K562 (cell line): ENCODE measurements around the gene LRRC74B. TPM values are rescaled to one million over a fixed set of nuclear protein-coding genes. Genes with fewer than 3 reads are reported as not detected.

Source experiments
- GATAD2A ChIP-seq: fragments of 450-650 bp; IDR thresholded peaks from 2 replicates; pipeline ENCODE4 v1.6.1; 2017
- ILK ChIP-seq: fragments of 450-650 bp; IDR thresholded peaks from 2 replicates; pipeline ENCODE4 v1.6.1; 2016; ENCODE audit warnings: missing genetic modification characterization, low read depth, mild to moderate bottlenecking, missing compliant biosample characterization, moderate library complexity, borderline replicate concordance
- KHSRP ChIP-seq: fragments of 450-650 bp; IDR thresholded peaks from 2 replicates; pipeline ENCODE4 v1.6.1; 2017
- MTA2 ChIP-seq: fragments of 450-650 bp; IDR thresholded peaks from 2 replicates; pipeline ENCODE4 v1.6.1; 2016; ENCODE audit warnings: low read depth
- MXI1 ChIP-seq: IDR thresholded peaks from 2 replicates; pipeline ENCODE4 v1.6.1; 2011; ENCODE audit warnings: low read depth, mild to moderate bottlenecking, improper control_type of control experiment, low read length
- PCBP1 ChIP-seq: fragments of 200-400 bp; formaldehyde crosslinking; IDR thresholded peaks from 2 replicates; pipeline ENCODE4 v1.6.1; 2018; ENCODE audit warnings: mild to moderate bottlenecking, low read depth, low read length; ENCODE audit not compliant: poor library complexity, severe bottlenecking
- PHF21A ChIP-seq: fragments of 450-650 bp; IDR thresholded peaks from 2 replicates; pipeline ENCODE4 v1.6.1; 2017; ENCODE audit warnings: low read depth, borderline replicate concordance
- POLR2G ChIP-seq: fragments of 200-400 bp; formaldehyde crosslinking; IDR thresholded peaks from 2 replicates; pipeline ENCODE4 v1.6.1; 2017; ENCODE audit warnings: low read depth, mild to moderate bottlenecking, antibody characterized with exemption, low read length, moderate library complexity
- POLR3G ChIP-seq: IDR thresholded peaks from 2 replicates; pipeline ENCODE4 v1.6.1; 2011; ENCODE audit not compliant: insufficient read length, insufficient replicate concordance; ENCODE audit errors: extremely low read depth
- PTBP1 ChIP-seq: fragments of 200-400 bp; formaldehyde crosslinking; IDR thresholded peaks from 2 replicates; pipeline ENCODE4 v1.6.1; 2017; ENCODE audit warnings: low read depth, low read length
- SIX5 ChIP-seq, 2 experiments: IDR thresholded peaks; 2 replicates each; pipeline ENCODE4 v1.6.1; 2011; ENCODE audit warnings: low read length in 2 of 2, borderline replicate concordance in 1 of 2, low read depth in 1 of 2, mild to moderate bottlenecking in 1 of 2, moderate library complexity in 1 of 2; ENCODE audit not compliant: insufficient read depth in 1 of 2
- SMARCB1 ChIP-seq: IDR thresholded peaks from 2 replicates; pipeline ENCODE4 v1.6.1; 2011; ENCODE audit warnings: improper control_type of control experiment, low read depth; ENCODE audit not compliant: insufficient read length
- SUPT5H ChIP-seq: fragments of 450-650 bp; IDR thresholded peaks from 2 replicates; pipeline ENCODE4 v1.6.1; 2016
- TEAD2 ChIP-seq: fragments of 450-650 bp; IDR thresholded peaks from 2 replicates; pipeline ENCODE4 v1.6.1; 2016; ENCODE audit warnings: missing genetic modification characterization, control low read depth, missing compliant biosample characterization
- TEAD4 ChIP-seq, 2 experiments: sonication (generic) in 1 of 2; formaldehyde crosslinking in 1 of 2; IDR thresholded peaks; 2 replicates each; pipeline versions ENCODE4 v1.6.1 to v1.8.0; 2012 to 2022; ENCODE audit warnings: borderline replicate concordance in 1 of 2, inconsistent platforms in 1 of 2, low read length in 1 of 2, mild to moderate bottlenecking in 1 of 2, missing genetic modification reagents in 1 of 2
- XRCC4 ChIP-seq: IDR thresholded peaks from one replicate; pipeline ENCODE4 v1.6.1; 2011; ENCODE audit not compliant: insufficient read depth, insufficient read length; ENCODE audit errors: extremely low read depth
- ZBTB11 ChIP-seq, 3 experiments: fragments of 200-800 bp in 1 of 3; fragments of 250-450 bp in 1 of 3; fragments of 450-650 bp in 1 of 3; sonication (Bioruptor Pico) in 1 of 3; sonication (Bioruptor generic) in 1 of 3; formaldehyde crosslinking in 1 of 3; IDR thresholded peaks; 2 replicates each; pipeline versions ENCODE4 v1.6.1 to v1.8.0; 2016 to 2022; ENCODE audit warnings: mild to moderate bottlenecking in 2 of 3, missing genetic modification characterization in 2 of 3, missing compliant biosample characterization in 1 of 3, moderate library complexity in 1 of 3
- ZBTB43 ChIP-seq: sonication (generic); formaldehyde crosslinking; IDR thresholded peaks from 2 replicates; pipeline ENCODE4 v1.8.0; 2023; ENCODE audit warnings: mild to moderate bottlenecking, missing genetic modification reagents
- ZNF347 ChIP-seq: fragments of 450-650 bp; formaldehyde crosslinking; IDR thresholded peaks from 2 replicates; pipeline ENCODE4 v1.4.0; 2020; ENCODE audit warnings: low read depth, mild to moderate bottlenecking, moderate library complexity
- ZNF431 ChIP-seq: sonication (generic); formaldehyde crosslinking; IDR thresholded peaks from 2 replicates; pipeline ENCODE4 v1.8.0; 2022; ENCODE audit warnings: mild to moderate bottlenecking, missing genetic modification reagents
- ZNF766 ChIP-seq: fragments of 200-800 bp; sonication (Bioruptor generic); conservative IDR thresholded peaks from 2 replicates; pipeline ENCODE4 v1.6.1; 2016; ENCODE audit warnings: missing genetic modification characterization, missing compliant biosample characterization
- ZNF778 ChIP-seq: fragments of 450-650 bp; formaldehyde crosslinking; IDR thresholded peaks from 2 replicates; pipeline ENCODE4 v1.4.0; 2020; ENCODE audit warnings: mild to moderate bottlenecking, moderate library complexity
- ZNF830 ChIP-seq: fragments of 250-450 bp; sonication (Bioruptor Pico); IDR thresholded peaks from 2 replicates; pipeline ENCODE4 v1.5.0; 2021; ENCODE audit warnings: mild to moderate bottlenecking
- polyA plus RNA-seq, 8 experiments: library from polyadenylated mRNA; depleted of rRNA in 4 of 8; stranded (reverse) in 5 of 8; unstranded in 3 of 8; fragments of >200 nt; fragmentation: Nextera tagmentation in 2 of 8; fragmentation: Illumina TruSeq in 1 of 8; extraction: Ambion mirVana in 2 of 8; extraction: Trizol in 1 of 8; gene quantifications; 2 replicates each; pipeline versions ENCODE4 v1.2.1 to v1.2.3, GENCODE V29; 2011 to 2014; ENCODE audit warnings: inconsistent platforms in 1 of 8, missing spikeins in 1 of 8
- total RNA-seq, 7 experiments: library from RNA; depleted of rRNA in 6 of 7; stranded (reverse); fragments of >200 nt in 6 of 7; fragmentation: Illumina TruSeq in 2 of 7; extraction: Trizol in 2 of 7; gene quantifications; 2 replicates each; pipeline versions ENCODE4 v1.2.1 to v1.2.3, GENCODE V29; 2011 to 2021; ENCODE audit warnings: low replicate concordance in 1 of 7
- TF ChIP-seq, protein P1 (sequence below): sonication (generic); formaldehyde crosslinking; IDR thresholded peaks from 2 replicates; pipeline ENCODE4 v1.5.0; 2020; ENCODE audit warnings: missing genetic modification reagents

Gene LRRC74B
- total and polyA plus RNA-seq, 9 of the 15 experiments (the other 6 are each of a cell fraction or from before 2014, with no cell fraction given): not detected

- no peak for TF ChIP-seq XRCC4
- peak; percentile 73; the same call in 1 of the 2 replicates for TF ChIP-seq GATAD2A
- TF ChIP-seq SMARCB1: no peak
- TF ChIP-seq ZNF778 (CRISPR knock-in tag): no peak
- no peak for TF ChIP-seq ZBTB43 (CRISPR knock-in tag)
- TF ChIP-seq, protein P1, sequence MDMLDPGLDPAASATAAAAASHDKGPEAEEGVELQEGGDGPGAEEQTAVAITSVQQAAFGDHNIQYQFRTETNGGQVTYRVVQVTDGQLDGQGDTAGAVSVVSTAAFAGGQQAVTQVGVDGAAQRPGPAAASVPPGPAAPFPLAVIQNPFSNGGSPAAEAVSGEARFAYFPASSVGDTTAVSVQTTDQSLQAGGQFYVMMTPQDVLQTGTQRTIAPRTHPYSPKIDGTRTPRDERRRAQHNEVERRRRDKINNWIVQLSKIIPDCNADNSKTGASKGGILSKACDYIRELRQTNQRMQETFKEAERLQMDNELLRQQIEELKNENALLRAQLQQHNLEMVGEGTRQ (CRISPR knock-in tag): no peak; the same call in 1 of the 2 replicates
- TF ChIP-seq PHF21A: 0 out of 2 replicates have a peak, but pooled peaks have one; percentile 16
- peak; percentile 43 for TF ChIP-seq TEAD4 (IDR thresholded peaks at IDR 0.05; ENCODE audit: low read length)
- no peak for TF ChIP-seq TEAD4 (CRISPR knock-in tag; IDR thresholded peaks at IDR 0.05; ENCODE audit: borderline replicate concordance)
- TF ChIP-seq POLR2G: no peak
- no peak for TF ChIP-seq MXI1
- no peak for TF ChIP-seq KHSRP
- TF ChIP-seq ZNF431 (CRISPR knock-in tag): no peak
- TF ChIP-seq ZNF830 (CRISPR knock-in tag): no peak
- no peak for TF ChIP-seq SIX5 (IDR thresholded peaks at IDR 0.05; ENCODE audit: borderline replicate concordance in 1 of 2, insufficient read depth in 1 of 2, low read depth in 1 of 2, low read length in 2 of 2)
- TF ChIP-seq POLR3G: no peak
- TF ChIP-seq ZBTB11 (CRISPR knock-in tag; IDR thresholded peaks at IDR 0.05): no peak
- TF ChIP-seq ILK: peak; percentile 50; the same call in 1 of the 2 replicates
- no peak for TF ChIP-seq PCBP1
- no peak for TF ChIP-seq ZNF766 (CRISPR knock-in tag)
- no peak for TF ChIP-seq ZNF347
- TF ChIP-seq SUPT5H: no peak
- TF ChIP-seq PTBP1: peak; percentile 98
- TF ChIP-seq TEAD2 (tag): peak; percentile 53; the same call in 1 of the 2 replicates
- no peak for TF ChIP-seq MTA2
Measured at GRCh38 chr22:21098099-21098671, 52.4 kb downstream of the LRRC74B start (continued).
